Inflammatory macrophage treated with lipopolysaccharide for 1 hour (primary cell): ENCODE results near the gene CYP4V2.

Experiments
- DNase-seq, 2 donors: peaks; one replicate each; pipeline ENCODE4 v3.0.0-alpha.2; 2020 to 2022

Gene CYP4V2

DNA sequence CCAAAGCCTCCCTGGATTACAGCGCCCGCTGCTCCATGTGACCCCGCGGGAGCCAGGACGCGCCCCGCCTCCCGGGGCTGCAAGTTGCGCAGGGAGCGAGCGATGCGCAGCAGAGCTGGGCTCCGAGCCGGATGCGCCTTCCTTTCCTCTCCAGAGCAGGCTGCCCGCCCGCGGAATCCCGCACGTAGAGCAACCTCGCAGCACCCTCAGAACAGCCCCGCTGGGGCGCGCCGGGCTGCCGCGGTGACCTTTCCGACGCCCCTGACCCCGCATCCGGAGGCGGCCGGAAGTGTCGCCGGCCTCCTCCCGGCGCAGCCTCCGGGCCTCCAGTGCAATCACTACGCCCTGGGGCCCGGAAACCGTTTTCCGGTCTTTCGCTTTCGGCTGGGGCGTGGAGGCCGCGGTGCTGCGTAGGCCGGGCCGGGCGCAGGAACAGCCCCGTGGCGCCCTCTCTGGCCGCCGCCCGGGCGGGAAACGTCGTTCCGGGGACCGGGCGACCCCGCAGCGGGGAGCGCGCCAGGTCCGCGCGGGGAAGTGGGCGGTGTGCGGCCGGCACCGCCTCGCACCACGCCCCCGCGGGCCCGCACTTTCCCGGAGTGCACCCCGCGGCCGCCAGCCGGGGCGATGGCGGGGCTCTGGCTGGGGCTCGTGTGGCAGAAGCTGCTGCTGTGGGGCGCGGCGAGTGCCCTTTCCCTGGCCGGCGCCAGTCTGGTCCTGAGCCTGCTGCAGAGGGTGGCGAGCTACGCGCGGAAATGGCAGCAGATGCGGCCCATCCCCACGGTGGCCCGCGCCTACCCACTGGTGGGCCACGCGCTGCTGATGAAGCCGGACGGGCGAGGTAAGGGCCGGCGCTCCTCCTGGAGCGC is at the start of gene CYP4V2:
TSS of gene CYP4V2 (plus strand) at position 368 of the 866 bp plus-strand sequence. CDS start at position 625, 257 bp downstream.
- peak; percentile 84 to 90 for DNase-seq

DNA sequence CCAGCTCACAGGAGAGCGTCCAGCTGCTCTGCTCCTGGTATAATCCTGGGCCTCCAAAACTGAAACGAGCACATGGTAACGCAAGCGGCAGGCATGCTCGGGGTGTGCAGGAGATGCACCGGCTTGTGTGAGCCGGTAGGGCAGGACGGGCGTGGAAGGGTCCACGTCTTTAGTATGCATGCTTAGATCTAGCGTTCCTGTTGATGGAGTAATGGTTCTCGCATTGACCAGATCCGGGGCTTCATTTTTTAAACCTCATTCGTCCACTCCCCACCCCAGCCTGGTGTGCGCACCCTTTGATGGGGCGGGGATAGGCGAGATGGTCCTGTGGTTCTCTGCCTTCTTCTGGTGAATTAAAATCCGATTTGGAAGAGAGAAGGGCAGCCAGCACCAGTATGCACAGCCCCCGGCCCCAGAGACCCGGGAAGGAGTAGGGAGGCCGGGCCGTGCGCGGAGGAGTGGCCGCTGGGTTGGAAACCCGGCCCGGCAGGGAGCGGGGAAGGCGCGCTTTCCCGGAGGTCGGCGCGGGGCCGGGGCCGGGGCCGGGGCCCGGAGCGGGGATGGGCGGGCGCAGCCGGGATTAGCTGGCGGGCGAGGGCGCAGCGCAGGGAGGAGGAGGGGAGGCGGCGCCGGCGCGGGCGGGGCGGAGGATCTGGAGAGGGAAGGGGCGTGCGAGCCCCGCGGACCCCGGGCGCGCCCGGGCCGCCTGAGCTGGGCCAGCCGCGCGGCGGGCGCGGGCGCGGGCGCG is 47.0 kb upstream of the CYP4V2 start:
- no peak for DNase-seq

DNA sequence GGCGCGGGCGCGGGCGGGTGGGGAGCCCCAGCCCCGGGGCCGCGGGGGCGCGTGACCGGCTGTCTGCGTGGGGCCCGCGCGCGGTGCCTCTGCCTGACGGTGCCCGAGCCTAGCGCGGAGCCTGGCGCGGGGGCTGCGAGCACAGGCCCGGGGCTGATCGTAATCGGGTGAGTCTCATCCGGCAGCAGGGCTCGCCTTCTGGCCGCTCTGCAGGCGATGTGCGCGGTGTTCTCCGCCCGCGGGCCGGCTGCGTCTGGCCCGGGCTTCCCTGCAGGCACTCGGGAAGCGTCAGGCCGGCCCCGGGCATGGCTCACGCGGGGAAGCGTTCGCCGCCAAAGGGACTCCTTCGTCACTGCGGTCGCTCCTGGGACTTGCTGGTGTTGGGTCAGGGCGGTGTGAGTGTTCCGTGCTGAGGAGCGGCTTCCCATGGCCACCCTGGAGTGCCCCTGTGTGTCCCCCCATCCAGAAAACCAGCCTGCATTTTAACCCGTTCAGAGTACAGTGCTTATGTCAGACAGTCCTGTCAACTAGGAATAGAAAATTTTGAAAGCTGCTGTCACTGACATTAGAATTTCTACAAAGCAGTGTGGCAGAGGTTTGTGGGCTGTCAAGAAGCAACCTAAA is 46.3 kb upstream of the CYP4V2 start:
- no peak for DNase-seq

DNA sequence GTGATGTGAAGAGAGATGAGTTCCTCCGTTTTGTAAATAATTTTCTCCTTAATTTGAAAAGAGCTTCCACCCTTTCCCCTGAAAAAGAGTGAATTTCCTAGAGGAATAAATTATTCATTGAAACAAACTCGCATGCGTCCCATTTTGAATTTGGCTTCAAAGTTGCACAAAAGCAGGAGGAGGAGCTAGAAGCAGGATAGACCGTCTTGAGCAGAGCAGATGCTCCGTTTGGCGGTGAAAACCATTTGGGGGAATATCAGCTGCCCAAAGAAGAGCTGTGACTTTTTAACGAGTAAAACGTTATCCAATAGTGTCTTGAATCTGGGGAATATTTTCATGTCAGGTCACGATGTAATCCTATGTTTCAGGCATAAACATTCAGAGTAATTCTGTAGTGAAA is 44.9 kb upstream of the CYP4V2 start:
- no peak for DNase-seq

DNA sequence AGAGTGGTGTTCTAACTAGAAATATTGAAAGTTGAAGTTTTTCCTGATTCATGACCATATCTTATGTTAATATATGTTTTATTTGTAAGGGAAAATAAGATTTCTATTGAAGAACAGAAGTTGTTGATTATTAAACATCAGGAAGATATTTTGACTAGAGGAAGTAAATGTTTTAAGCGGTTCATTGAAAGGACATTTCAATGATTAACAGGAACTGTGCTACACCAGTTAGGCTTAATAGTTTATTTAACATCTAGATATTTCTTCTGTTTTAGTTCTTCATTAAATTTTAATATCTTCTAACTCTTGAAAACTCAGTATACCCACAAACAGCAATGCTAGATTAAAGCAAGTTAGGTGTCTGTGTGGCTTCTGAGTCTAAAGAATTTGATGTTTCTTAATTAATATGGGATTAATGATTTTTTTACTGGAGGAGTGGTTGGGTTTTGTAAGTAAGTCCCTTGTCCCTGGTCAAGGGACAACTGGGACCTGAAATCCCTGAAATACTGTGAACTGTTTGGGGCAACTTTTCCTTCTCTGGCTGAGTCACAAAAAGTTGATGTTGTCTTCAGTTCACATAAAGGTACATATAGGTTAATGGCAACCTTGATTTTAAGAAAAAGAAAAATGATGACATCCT is 42.9 kb upstream of the CYP4V2 start:
- DNase-seq = no peak

DNA sequence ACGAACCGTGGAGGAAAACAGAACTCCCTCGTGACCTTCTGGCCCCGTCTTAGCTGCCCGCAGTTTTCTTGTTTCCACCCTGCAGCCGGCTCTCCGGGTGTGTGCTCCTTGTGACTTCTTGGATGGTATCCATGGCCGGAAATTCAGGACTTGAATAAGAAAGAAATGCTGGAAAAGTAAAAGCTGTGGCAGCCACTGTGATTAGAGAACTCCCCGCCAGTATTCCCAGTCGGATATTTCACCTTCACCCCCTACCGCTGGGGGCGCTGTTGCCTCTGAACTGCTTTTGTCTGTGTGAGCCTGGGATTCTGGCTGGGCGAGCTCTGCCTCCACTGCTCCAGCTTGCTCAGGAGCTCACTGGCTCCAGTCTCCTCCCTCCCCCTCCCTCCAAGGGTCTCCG is 41.5 kb upstream of the CYP4V2 start:
- DNase-seq = peak in 1 of 2 donors; percentile 10

DNA sequence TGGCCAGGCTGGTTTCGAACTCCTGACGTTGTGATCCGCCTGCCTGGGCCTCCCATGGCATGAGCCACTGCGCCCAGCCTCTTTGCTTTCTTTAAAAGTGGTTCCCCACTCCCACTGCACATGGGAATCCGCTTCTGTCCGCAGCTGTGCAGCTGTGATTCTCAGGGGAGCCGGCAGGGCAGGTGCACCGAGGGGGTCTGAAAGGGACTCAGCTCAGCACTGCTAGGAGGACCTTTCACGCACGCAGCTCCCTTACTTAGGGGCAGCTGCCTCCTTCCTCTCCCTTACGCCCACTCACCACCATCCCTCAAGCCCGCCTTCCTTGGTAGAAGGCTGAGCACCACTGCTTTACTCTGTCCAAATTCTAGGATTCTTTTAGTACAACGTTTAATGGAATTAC is 40.4 kb upstream of the CYP4V2 start:
- no peak for DNase-seq

DNA sequence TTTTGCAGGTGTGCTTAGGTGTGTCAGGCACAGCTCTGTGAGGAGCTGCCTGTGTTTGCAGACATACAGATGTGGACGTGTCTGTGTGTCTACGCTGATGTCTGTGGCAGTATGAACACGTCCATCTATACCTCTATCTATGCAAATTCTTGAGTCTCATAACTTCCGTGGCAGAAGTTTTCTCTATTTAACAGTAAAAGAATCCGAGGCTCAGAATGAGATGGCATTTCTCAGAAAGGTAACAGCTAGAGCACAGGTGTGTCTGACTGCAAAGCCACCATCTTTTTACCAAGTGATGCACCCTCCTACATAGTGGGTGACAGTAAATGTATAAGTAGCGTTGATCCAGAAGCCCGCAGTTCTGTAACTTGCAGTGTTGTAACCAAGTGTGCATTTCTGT is 39.9 kb upstream of the CYP4V2 start:
- DNase-seq = no peak

DNA sequence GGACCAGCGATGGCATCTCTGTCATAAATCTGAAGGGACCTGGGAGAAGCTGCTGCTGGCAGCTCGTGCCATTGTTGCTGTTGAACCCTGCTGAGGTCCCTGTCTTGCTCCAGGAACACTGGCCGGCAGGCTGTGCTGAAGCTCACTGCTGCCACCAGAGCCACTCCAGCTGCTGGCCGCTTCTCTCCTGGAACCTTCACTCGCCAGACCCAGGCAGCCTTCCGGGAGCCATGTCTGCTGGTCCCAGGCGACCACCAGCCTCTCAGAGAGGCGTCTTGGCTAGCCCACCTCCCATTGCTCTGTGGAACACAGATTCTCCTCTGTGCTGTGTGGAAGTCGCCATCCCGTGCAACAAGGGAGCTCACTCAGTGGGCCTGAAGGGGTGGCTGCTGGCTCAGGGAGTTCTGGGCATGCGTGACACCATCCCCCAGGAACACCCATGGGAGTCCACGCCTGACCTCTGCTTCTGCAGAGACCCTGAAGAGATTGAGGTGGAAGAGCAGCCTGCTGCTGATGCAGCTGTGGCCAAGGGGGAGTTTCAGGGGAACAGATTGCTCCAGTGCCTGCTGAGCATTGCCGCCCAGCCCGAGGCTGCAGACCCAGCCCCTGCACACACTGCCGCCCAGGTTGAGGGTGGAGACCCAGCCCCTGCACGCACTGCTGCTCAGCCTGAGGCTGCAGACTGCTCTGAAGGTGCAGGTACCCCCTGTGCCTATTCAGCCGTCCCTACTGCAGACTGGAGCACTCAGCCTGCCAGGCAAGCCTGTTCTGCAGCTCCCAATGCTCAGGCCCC is 33.1 kb upstream of the CYP4V2 start:
- DNase-seq = no peak

DNA sequence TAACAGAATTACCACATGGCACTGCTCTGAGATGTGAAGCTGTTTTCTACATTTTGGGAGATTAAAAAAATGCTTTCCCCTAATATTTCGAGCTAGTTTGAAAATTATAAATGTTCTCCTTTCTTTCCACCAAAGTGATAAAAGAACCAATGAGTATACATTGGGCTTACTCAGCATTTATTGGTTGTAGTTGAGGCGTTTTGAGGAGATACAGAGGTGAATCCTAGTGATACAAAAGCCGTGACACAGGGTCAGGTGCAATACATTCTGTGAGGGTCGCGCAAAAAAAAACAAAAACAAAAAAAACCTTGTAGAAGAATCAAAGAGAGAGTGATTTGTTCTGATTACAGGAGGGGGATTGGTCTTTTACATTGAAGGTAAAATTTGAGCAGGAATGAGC is 32.4 kb upstream of the CYP4V2 start:
- no peak for DNase-seq

DNA sequence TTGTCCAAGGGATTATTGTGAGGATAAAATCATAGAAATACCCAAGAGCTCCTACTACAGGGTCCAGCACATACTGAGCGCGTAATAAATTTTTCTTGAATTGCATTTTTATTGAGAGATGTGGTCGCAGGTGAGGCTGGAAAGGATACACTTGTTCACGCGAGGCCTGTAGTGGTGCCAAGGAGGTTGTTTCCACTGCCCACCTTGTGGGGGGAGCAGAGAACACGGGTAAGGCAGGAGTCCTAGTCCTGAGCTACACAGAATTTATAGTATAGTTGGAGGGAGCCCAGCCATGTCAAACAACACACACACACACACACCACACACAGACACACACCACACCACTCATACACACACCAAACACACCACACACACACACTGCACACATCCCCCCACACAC is 31.8 kb upstream of the CYP4V2 start:
- no peak for DNase-seq

DNA sequence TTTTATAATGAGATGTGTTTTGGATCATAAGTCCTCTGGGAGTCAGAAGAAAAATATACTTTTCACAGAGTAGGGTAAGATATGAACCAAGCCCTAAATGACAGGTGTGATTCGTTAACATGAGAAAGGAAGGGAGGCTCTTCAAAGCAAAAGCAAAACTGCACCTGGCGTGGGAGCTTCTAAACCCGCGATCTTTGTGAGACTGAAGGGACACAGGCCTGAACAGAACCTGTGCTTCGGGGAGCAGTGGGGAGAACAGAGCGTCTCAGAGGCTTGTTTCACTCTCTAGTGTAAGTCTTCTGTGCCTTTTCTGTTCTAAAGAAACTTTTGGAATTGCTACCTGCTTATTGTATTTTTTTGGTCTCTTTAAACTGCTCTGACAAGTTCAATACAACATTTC is 30.2 kb upstream of the CYP4V2 start:
- DNase-seq = no peak

DNA sequence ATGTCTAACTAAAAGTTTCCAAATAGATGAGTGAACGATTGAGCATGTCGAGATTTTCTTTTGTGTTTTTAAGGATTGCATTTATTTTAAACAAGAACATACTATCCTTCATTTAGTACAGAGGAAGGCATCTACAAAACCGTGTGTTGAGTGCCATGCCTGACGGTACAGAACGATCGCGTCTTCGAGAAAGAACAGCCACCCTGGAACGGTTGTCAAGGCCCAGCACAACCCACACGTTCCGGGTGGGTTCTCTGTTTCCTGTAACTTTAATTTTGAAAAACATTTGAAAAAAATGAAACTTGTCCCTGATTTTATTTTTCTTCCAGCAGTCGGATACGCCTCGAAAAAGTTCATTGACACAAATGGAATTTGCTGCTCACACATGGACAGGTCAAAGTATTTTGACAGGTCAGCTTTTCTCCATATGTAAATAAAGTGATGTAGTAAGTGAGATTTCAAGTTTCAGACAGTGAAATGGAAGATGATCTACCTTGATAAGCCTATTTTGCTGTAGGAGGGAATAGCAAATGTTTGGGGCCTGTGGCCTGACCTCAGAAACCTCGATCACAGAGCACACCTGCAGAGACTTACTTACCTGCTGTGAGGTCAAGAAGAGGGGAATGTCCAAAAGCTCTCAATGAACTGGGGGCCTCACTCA is 24.4 kb upstream of the CYP4V2 start:
- DNase-seq = no peak

DNA sequence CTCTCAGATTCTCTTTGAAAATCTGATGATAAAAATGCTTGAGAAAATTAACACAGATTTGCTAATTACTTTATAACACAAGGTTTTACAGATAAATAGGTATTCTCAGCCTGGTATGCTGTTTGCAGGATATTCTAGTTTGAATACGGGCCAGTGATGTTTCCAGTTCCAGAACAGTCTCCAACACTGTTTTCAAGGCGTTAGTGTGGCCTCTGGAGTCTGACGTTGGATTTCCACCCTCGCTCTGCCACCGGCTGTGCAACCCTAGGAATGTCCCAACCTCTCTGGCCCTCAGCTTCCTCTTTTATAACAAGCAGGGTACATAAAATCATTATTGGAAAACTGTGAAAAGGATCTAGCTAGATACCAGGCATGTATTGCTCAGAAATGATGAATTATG is 23.8 kb upstream of the CYP4V2 start:
- no peak for DNase-seq

DNA sequence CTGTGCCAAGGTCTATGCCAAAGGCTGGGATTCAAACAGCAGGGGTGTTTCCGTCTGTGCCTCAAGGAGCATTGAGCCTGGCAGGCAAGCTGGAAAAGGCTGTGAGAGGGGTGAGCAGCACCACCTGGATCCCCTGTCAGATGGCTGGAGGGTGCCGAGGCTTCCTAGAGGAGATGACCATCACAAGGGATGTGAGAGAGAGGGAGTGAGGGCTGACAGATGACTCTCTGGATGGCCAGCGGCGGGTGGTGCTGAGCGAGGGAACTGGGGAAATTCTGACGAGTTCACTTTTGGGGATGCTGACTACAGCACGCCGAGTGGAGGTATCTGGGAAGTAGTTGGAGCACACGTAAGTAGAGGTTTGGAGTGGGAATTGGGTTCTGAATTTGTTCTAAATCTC is 22.6 kb upstream of the CYP4V2 start:
- no peak for DNase-seq

DNA sequence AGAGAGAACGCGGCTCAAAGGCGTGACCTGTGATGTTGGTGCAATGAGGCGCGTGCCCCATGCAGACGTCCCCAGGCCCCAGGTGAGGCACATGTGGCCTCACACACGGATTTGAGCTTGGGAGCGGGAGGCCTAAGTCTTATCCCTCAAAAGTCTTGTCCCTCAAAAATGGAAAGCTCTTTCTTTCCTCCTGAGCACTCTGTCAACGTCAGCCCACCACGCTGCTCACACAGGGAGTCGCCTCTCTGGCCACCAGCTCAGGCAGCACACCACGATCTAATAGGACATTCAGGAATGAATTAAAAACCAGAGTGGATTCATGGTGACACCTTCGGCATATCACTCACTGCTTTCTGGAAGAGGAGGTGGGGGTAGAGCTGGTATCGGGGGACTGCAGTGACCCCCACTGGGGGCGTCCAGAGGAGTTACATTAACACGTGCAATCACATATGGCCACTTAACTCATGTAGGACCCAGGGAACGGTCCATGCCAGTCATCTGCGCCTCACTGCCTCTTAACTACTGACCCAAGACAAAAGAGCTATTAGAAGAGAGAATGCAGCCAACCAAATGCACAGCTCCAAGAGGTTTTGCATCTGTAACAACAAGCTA is 21.9 kb upstream of the CYP4V2 start:
- DNase-seq = no peak

DNA sequence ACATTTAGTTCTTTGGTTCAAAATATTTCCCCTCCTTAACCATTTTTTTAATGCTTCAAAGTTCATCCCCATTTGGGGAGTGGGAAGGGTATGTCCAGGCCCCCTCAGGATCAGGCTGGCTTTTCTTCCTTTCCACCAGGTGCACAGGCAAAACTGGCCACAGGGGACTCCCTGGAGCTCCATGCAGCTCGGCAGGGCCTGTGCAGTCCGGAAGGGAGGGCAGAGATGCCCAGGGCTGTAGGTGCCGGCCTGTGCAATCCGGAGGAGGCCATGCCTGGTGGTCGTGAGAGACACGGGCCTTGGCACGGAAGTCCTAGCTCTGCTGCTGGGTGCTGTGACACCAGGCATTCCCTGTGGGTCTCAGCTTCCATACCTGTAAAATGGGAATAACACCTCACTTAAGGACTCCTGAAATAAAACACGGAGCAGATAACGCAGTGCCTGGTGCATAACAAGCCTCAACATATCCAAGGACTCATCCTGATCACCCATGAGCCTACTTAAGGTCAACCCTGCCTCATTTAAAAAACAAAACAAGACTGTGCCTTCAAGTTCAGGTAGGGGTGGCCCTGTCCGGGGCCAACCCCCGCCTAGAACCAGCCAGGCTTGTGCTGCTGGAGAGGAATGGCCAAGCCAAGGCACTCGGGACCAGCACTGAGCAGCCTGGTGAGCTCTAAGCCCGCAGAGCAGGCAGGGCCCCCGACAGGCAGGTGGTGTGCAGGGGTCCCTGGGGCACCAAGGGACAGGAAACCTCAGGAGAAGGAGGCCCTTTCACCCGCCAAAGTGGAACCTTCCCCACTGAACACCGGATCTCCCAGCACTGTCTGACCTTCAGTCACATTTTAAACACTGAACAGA is 21.2 kb upstream of the CYP4V2 start:
- no peak for DNase-seq

DNA sequence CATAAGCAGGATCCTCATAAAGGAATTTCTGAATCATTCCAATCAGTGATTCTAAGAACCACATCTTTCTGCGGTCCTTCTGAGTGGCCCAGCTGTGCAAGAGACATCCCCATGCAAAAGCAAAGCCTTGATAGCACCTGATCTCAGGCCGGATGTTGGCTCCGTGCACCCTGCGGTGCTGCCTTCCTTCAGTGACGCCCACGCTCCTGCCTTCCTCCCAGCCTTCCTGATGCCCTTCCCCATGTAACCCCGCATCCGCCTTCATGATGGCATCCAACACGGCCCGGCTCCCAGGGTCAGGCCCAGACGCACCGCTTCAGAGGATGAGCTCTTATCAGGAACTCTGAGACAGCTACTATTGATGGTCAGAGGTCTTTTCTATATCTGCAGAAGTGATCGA is 20.4 kb upstream of the CYP4V2 start:
- no peak for DNase-seq

DNA sequence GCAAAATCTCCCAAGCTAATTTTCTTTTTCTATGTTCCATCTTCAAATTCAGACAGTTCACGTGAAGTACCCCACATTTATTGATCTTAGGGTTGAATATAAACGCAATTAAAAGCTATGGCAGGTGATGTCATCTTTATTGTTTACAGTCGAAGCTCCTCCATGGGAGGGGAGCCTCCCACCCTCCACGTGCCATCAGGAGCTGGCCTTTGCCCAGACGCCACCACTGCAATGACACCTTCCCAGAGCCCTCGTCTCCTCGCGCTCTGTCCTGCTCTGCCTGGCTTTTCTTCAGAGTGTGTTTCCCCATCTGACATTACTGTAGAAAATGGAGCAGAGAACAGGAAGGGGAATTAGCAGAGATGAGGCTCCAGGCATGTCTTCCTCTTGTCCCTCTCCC is 18.8 kb upstream of the CYP4V2 start:
- DNase-seq = no peak

DNA sequence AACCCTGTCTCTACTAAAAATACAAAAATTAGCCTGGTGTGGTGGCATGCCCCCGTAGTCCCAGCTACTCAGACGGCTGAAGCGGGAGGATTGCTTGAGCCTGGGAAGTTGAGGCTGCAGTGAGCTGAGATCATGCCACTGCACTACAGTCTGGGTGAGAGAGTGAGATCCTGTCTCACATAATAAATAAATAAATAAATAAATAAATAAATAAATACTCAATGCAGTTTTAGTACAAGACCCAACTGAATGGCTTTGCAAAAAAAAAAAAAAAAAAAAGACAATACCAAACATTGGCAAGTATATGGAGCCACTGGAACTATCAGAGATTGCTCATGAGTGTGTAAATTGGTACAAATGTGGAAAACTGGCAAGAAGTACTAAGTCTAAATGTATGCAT is 3.3 kb upstream of the CYP4V2 start:
- no peak for DNase-seq

DNA sequence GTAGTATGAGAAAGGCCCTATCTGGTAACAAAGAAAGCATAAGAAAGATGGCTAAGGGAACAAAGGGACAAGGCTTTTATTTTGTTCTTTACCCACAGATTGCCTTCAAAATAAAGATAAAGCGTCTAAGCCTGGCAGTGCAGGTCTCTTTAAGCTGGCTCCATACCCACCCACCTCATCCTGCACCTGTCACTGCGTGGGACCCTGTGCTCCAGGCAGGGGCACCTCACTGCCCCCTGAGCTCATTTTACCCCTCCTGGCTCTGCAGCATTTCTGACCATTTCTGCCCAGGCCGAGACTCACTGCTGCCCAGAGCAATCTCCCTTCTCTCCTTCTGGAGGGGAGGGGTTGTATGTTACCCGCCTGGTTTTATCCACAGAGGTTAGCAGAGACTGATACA is 1.7 kb upstream of the CYP4V2 start:
- no peak for DNase-seq
